GM11168 (cell line): Measurements from ENCODE around the gene HOXD8.

Source experiments
- in situ Hi-C: fragments of 300-500 bp; cut with MboI; formaldehyde crosslinking; loops from one replicate; pipeline ENCODE4 v1.12.0; 2022; ENCODE audit warnings: low sequenced_read_pairs; ENCODE audit not compliant: unreplicated experiment

The HOXD8 gene

GRCh38 chr2:176138923-176139660, 9.6 kb downstream of the HOXD8 start:
- in situ Hi-C loops: loop anchor here (25.0 kb wide), 2 partner anchors 423 to 673 kb away; no protein-coding TSS in a partner anchor

- in situ Hi-C loops: loop anchor here (5.0 to 25.0 kb wide), 3 partner anchors 312 to 672 kb away; no protein-coding TSS in a partner anchor
Measured at GRCh38 chr2:176139661-176140512, 10.4 kb downstream of the HOXD8 start.

GRCh38 chr2:176140513-176141317, 11.2 kb downstream of the HOXD8 start:
- in situ Hi-C loops: loop anchor here (5.0 to 25.0 kb wide), 3 partner anchors 312 to 672 kb away; no protein-coding TSS in a partner anchor

GRCh38 chr2:176142281-176142680, 12.8 kb downstream of the HOXD8 start:
- in situ Hi-C loops: loop anchor here (5.0 to 25.0 kb wide), 3 partner anchors 310 to 670 kb away; no protein-coding TSS in a partner anchor

- in situ Hi-C loops: loop anchor here (25.0 kb wide), 2 partner anchors 417 to 667 kb away; no protein-coding TSS in a partner anchor
Measured at GRCh38 chr2:176145085-176145969, 15.8 kb downstream of the HOXD8 start.

- in situ Hi-C loops: loop anchor here (25.0 kb wide), 2 partner anchors 416 to 666 kb away; no protein-coding TSS in a partner anchor
Measured at GRCh38 chr2:176146101-176146500, 16.6 kb downstream of the HOXD8 start.

- in situ Hi-C loops: loop anchor here (25.0 kb wide), 2 partner anchors 416 to 666 kb away; no protein-coding TSS in a partner anchor
Measured at GRCh38 chr2:176146645-176147044, 17.1 kb downstream of the HOXD8 start.

- in situ Hi-C loops: loop anchor here (25.0 kb wide), 2 partner anchors 415 to 665 kb away; no protein-coding TSS in a partner anchor
Measured at GRCh38 chr2:176147210-176147799, 17.8 kb downstream of the HOXD8 start.

GRCh38 chr2:176147800-176148496, 18.4 kb downstream of the HOXD8 start:
- in situ Hi-C loops: loop anchor here (25.0 kb wide), 2 partner anchors 414 to 664 kb away; no protein-coding TSS in a partner anchor

- in situ Hi-C loops: loop anchor here (25.0 kb wide), 2 partner anchors 413 to 663 kb away; no protein-coding TSS in a partner anchor
Measured at GRCh38 chr2:176148751-176149421, 19.4 kb downstream of the HOXD8 start.

- in situ Hi-C loops: loop anchor here (25.0 kb wide), 2 partner anchors 413 to 663 kb away; no protein-coding TSS in a partner anchor
Measured at GRCh38 chr2:176149481-176149938, 20.0 kb downstream of the HOXD8 start.

GRCh38 chr2:176149939-176150583, 20.6 kb downstream of the HOXD8 start:
- in situ Hi-C loops: loop anchor here (25.0 kb wide), 2 partner anchors 412 to 662 kb away; no protein-coding TSS in a partner anchor

GRCh38 chr2:176150584-176151441, 21.3 kb downstream of the HOXD8 start:
- in situ Hi-C loops: no loop called here

- in situ Hi-C loops: no loop called here
Measured at GRCh38 chr2:176151442-176152287, 22.2 kb downstream of the HOXD8 start, which contains the start of gene HOXD4. Gene HOXD4 (plus strand): TSS chr2:176151550. CDS start chr2:176151634, 84 bp downstream.
